NCI-H526 (cell line): ENCODE results near the gene FAF1.
A peak's percentile ranks its signal among the peaks of the same experiment; 100 is the strongest.
"Not testable (repeated sequence)": the region's sequence is repeated elsewhere in the genome, so short reads cannot be mapped to it uniquely, and the experiment has no call there.

Experiments used
- DNase-seq, 2 experiments: peaks; one replicate each; lab custom pipeline; 2025; lab: John Stamatoyannopoulos, UW

FAF1 gene

DNA sequence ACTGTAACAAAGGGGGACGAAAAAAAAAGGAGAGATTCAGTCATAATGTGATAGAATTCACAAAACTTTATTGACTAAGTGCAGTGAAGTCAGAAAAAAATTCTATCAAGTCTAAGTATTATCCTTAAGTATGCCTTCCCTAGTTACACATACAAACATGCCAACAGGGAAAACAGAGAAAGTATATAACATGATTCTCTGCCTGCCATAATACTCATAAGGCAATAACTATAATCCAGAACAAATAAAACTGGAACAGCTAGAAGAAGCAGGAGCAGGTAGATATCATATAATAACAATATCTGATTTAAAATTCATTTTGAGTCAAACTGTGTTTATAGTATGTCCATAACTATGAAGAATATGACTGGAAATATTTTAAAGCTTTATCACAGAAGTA is 184.3 kb downstream of the FAF1 start:
- no peak for DNase-seq

DNA sequence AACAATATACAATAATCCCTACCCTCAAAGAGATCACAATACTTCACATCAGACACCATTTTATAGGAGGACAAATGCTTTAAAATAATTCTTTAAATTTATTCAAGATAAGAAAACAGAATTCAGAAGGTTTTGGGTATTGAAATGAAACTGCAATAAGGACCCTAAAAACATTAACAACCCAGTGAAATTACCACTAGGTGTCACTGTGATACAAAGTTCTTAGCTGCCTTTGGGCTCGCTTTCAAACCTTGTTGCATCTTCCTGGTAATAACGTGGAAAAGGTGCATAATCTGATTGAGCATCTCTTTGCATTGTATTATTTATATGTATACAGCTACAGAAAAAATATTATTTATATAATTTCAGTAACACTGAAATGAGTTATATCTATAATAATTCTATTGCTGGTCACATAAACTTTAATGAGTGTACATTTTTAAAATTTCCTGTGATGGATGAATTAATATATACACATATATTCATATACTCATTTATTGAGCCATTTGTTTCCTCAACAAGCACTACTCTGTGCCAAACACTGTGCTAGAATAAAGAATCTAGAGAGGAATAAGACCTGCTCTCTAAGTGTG is 185.2 kb downstream of the FAF1 start:
- DNase-seq, result peak in 1 of 2 experiments; percentile 80

DNA sequence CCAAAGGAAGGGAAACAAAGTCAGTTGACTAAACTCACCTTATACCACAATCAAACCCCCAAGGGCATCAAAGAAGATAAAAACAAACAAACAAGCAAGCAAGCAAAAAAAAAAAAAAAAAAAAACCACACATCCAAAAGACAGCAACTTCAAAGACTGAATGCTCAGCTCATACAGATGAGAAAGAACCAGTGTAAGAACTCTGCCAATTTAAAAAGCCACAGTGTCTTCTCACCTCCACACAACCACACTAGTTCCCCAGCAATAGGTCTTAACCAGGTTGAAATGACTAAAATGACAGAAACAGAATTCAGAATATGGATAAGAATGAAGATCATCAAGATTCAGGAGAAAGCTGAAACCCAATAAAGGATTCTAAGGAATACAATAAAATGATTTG is 193.4 kb downstream of the FAF1 start:
- no peak for DNase-seq

DNA sequence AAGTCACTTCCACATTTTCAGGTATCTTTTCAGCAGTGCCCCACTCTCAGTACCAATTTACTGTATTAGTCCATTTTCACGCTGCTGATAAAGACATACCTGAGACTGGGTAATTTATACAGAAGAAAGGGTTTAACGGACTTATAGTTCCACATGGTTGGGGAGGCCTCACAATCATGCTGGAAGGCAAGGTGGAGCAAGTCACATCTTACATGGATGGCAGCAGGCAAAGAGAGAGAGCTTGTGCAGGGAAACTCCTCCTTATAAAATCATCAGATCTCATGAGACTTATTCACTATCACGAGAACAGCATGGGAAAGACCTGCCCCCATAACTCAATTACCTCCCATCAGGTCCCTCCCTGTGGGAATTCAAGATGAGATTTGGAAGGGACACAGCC is 203.5 kb downstream of the FAF1 start:
- not testable (repeated sequence) for DNase-seq

DNA sequence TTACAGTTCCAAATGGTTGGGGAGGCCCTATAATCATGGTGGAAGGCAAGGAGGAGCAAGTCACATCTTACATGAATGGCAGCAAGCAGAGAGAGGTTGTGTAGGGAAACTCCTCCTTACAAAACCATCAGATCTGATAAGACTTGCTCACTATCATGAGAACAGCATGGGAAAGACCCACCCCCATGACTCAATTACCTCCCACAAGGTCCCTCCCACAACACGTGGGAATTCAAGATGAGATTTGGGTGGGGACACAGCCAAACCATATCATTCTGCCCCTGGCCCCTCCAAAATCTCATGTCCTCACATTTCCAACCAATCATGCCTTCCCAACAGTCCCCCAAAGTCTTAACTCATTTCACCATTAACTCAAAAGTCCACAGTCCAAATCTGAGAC is 205.3 kb downstream of the FAF1 start:
- not testable (repeated sequence) for DNase-seq

DNA sequence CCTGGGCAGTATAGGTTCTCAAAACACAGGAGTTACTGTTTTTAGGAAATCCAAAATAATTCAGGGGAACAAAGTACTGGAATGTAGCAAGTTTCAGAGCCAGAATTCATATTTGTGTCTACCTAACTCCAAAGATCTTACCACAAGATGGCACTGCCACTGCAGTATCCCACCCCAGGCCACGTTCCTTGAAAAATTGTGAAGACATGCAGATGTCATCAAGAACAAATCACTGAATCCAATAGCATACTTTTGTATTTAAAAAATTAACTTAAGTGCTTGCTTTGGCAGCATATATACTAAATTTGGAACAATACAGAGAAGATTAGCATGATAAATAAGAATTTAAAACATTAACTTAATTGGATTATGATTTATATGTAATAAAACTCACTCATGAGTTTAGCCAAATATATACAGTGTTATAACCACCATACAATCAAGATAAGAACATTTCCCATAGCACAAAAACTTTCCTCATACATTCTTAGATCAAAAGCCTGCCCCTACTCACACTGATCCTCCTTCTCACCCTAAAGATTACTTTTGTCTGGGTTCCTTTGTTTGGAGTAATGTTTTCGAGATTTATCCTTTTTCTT is 209.9 kb downstream of the FAF1 start:
- peak in 1 of 2 experiments; percentile 34 for DNase-seq

DNA sequence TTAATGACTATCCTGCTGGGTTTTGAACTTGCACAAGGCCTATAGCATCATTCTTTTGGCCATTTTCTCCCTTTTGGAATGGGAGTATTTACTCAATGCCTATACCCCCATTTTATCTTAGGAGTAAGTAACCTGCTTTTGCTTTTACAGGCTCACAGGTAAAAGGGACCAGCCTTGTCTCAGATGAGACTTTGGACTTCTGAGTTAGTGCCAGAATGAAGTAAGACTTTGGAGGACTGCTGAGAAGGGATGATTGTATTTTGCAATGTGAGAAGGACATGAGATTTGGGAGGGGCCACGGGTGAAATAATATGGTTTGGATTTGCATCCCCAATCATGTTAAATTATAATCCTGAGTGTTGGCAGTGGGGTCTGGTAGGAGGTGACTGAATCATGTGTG is 212.7 kb downstream of the FAF1 start:
- DNase-seq, result no peak

DNA sequence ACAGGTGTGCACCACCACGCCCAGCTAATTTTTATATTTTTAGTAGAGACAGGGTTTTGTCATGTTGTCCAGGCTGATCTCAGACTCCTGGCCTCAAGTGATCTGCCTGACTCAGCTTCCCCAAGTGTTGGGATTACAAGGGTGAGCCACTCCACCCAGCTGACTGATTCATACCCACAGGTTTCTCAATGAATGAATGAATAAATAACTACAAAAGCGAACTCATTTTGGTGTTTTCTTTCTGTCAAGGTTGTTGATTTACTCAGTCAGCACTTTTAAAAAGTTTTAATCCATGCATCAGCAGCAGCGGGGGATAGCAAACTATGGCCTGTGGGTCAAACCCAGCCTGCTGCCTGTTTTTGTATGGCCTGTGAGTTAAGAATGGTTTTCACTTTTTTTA is 217.5 kb downstream of the FAF1 start:
- DNase-seq, result no peak

DNA sequence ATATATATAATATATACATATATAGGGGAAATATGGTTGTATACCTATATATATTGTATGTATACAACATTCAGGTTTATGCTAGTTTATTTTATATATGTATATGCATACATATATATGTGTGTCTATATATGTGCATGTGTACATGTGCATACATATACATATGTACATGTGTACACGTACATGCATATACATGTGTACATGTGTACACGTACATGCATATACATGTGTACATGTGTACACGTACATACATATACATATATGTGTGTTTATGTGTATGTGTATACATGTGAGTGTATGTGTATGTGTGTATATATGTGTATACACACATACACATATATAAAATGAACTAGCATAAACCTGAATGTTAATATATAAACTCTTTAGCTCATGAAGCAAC is 220.9 kb downstream of the FAF1 start:
- no peak for DNase-seq

DNA sequence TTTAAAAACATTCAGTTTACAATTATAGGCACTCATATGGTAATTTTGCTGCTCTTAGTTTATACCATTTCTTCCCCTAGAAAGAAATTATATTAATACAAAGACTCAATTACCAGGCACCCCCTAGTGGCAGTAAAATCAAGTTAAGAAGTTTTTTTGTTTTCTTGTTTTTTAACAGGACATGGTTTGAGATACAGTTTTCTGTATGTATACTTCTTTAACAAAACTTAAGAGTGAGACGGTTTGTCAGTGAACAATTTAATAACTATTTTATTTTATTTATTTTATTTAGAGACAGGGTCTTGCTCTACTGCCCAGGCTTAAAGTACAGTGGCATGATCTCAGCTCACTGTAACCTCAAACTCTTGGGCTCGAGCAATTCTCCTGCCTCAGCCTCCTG is 224.6 kb downstream of the FAF1 start:
- DNase-seq, result peak; percentile 17 to 34

DNA sequence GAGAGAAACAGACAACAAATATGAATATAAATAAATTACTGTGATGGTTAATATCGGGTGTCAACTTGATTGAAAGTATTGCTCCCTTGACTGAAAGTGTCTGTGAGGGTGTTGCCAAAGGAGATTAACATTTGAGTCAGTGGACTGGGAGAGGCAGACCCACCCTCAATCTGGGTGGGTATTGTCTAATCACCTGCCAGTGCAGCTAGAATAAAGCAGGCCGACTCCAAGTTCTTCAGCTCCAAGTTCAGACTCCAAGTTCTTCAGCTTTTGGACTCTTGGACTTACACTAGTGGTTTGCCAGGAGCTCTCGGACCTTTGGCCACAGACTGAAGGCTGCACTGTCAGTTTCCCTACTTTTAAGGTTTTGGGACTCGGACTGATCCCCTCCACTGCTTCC is 232.5 kb downstream of the FAF1 start:
- DNase-seq, result not testable (repeated sequence)

DNA sequence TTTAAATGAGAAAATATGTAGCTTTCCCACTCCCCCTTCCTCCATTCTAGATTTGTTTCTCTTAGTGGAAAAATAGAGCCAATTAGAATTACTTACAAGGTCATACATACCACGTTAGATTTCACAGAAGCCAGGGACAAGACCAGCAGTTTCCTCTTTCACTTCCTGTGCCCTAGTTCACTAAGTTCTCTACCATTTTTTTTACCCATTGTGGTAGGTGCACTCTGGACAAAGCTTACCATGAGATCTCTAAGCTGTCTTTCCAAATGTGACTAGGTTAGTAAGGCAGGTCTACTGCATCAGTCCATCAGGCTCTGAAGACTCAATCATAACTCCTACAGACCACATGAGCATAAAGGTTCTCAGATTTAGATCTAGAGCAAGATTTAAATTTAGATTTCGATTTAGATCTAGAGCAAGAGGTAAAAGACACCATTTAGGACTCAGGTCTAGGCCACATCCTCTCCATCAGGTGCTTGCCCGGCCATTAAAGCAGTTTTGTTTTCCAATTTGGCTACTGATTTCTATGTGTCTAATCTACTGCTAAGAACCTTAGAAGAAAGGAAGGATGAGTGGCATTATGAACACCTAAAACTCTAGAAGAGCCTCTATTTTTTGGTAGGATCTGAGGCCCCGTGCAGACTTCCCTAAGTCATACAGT is 235.3 kb downstream of the FAF1 start:
- DNase-seq, result no peak

DNA sequence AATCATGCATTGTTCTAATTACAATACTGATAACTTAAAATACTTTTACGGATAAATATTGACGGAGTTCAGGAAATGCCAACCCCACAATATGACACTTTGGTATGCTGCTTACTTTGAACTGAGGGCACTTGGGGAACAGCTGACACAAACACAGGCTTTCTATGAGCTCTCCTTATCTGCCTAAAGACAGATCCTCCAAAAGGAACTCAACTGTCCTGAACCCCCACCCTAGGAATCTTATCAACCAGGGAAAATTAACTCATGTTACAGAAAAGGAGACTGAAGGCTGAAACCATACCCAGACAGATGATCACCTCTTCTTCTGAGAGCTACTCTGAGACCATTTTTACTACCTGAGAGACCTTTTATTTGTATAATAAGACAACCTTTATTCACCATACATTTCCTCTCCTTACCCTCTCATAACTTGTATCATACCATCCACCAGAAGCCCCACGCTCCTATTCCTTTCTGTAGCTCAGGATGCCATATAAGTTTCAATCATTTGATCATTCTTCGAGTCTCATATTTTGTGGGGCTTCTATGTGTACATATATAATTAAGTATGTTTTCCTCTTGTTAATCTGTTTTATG is 239.5 kb downstream of the FAF1 start:
- DNase-seq, result no peak

DNA sequence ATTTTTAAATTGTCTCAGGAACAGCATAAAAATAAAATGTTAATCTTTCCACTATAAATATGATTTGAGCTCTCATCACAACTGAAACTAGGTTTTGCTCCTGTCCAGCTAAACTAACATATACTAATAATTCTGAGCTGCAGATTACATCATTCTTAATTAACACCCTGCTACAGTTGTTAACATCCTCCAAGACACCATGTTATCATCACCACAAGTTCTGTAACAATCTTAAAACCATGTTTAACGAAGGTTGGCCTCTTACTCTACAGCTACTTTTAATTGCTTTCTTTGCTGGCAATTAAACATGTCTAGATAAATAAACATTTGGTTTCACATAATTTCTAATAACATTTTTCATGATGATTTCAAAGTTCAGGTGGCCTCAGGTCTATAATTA is 240.9 kb downstream of the FAF1 start:
- no peak for DNase-seq

DNA sequence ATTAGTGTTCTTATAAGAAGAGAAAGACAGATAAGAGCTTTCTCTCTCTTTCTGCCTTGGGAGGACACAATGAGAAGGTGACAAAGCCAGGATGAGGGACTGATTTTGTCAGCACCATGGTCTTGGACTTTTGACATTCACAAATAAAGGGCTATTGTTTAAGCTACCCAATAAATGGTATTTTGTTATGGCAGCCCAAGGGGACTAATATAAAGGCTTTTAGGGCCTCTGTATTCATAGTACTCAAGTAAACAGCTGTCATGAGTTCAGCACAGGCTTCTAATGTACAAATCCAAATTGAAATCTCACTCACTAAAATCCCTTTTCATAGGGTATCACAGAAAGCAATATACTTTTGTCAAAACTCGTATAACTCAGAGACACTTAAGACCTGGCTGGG is 242.7 kb downstream of the FAF1 start:
- DNase-seq, result no peak

DNA sequence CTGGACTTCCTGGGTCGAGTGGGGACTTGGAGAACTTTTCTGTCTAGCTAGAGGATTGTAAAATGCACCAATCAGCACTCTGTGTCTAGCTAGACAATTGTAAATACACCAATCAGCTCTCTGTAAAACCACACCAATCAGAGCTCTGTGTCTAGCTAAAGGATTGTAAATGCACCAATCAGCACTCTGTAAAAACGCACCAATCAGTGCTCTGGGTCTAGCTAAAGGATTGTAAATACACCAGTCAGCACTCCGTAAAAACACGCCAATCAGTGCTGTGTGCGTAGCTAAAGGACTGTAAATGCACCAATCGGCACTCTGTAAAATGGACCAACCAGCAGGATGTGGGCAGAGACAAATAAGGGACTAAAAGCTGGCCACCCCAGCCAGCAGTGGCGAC is 243.6 kb downstream of the FAF1 start:
- DNase-seq, result not testable (repeated sequence)

DNA sequence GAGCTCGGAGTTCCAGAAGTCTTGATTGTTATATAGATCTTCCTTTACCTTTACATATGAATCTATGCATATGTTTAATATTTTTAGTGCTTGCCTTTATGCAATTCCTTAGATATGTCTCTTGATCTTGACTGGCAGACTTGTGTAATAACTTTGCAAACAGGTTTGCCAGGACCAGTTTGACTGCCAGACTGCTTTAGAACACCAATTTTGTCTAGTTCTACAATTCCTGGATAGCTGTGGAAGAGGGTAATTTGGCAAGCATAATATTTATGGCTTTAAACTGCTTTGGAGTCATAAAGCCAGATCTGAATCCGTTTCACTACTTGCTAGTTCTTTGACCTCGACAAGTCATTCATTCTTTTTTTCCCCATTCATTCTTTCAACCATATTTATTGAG is 250.0 kb downstream of the FAF1 start:
- DNase-seq, result no peak

DNA sequence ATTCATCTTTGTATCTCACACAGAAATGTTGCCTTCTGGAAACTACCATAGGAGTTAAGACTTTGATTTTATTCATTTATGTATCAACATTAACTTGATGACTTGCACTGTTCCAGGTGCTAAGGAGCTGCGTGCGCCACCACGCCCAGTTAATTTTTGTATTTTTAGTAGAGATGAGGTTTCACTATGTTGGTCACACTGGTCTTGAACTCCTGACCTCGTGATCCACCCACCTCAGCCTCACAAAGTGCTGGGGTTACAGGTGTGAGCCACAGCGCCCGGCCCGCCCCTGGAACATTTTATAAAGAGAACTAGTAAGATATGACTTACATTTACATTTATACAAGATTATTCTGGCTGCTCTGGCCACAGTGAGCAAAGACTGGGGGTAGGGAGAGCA is 252.2 kb downstream of the FAF1 start:
- no peak for DNase-seq

DNA sequence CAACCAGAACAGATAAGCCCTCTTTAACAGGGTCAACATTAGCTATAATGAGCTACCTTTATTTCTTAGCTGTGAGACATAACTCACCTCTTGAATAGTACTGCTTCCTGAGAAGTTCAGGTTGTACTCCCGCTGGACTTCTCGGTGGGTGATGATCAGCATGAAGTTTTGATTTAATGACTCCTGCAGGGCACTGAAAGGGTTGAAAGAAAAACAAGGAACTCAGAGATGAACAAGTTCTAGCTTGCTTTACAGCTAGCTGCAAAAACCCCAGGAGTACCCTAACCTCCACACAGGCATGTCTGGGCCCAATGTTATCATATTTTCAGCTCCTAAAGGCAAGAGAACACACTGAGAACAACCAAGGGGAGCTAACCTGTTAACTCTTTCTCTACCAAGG is 254.4 kb downstream of the FAF1 start:
- DNase-seq, result peak in 1 of 2 experiments; percentile 4

DNA sequence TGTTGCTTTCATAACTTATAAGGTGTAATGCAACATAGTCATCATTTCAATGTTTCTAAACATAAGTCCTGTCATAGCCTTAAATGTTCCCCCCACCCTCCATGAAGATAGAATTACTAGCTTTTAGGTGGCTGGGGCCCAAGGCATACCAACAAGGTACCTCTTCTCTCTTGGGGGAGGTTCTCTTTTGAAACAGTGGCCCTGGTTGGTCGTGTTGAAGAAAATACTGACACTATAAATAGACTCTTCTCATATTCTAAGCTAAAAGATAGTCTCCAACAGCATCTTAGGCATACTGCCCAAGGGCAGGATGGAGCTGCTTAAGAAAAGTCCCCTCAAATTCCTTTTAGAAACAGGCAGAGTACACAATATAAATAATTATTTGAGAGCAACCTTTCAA is 255.0 kb downstream of the FAF1 start:
- DNase-seq, result no peak

DNA sequence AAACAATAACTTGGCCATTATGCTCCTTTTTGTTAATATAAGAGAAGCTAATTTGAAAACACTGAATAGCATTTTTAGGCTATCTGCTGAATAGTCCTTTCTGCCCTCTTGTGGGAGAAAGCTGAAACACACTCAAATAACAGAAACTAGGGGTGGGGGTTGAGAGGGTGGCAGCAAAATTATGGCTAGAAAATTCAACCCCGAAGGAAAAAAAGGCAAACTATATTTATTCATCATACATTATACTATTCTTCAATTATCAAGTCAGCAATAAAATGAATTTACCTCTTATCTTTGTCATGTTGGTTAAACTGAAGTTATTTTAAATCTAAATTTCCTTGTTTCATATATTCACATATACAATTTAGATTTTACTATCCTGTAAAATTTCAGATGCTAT is 255.9 kb downstream of the FAF1 start:
- DNase-seq, result peak in 1 of 2 experiments; percentile 54

DNA sequence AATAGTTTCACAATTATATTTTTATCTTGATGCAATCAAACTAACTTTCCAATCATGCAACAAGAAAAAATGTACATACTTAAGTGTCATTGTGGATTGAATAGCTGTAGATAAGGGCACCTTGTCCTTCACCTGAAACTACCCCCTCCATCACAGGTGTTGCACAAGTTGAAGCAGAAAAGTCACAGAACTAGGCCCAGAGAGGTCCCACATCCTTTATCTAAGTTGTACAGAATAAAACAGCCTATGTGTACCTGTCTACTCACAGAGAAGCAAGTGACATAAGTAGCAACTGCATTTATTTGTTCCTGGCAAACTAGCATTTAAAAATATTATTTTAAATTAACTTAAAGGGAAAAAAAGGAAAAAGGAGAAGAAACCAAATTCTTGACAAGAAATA is 256.8 kb downstream of the FAF1 start:
- no peak for DNase-seq

DNA sequence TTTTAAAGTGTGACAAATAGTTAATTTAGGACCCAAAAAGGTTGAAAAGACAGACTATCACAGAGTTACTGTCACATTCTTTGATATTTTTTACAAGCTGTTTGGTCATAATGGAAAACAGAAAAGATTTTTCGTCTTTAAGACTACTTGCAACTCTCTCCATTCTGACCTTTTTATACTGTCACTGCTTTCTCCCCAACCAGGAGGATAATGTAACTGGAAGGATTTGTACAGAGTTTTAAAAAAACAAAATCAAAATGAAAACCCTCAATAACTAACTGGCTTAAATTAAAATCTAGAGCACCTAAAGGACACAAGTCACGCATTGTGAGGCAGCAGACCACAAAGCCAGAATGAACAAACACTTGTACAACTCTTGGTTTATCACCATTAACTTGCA is 257.7 kb downstream of the FAF1 start:
- no peak for DNase-seq
